HL-60 (cell line): ENCODE results near the gene CSRP3.

Experiments used
- GABPA ChIP-seq: IDR thresholded peaks from 2 replicates; pipeline ENCODE4 v1.6.1; 2012; ENCODE audit warnings: low read depth
- POLR2AphosphoS5 ChIP-seq: IDR thresholded peaks from 2 replicates; pipeline ENCODE4 v1.6.1; 2012; ENCODE audit warnings: low read depth
- SPI1 ChIP-seq: IDR thresholded peaks from 2 replicates; pipeline ENCODE4 v1.6.1; 2012; ENCODE audit warnings: low read depth, mild to moderate bottlenecking, borderline replicate concordance
- TF ChIP-seq, protein P1 (sequence below): IDR thresholded peaks from one replicate; pipeline ENCODE4 v1.5.1; 2011; ENCODE audit warnings: low read length, control low read depth, inconsistent platforms; ENCODE audit not compliant: insufficient read depth
- TF ChIP-seq, protein P2 (sequence below): IDR thresholded peaks from 2 replicates; pipeline ENCODE4 v1.6.1; 2012; ENCODE audit warnings: low read depth; ENCODE audit not compliant: insufficient replicate concordance

DNA sequence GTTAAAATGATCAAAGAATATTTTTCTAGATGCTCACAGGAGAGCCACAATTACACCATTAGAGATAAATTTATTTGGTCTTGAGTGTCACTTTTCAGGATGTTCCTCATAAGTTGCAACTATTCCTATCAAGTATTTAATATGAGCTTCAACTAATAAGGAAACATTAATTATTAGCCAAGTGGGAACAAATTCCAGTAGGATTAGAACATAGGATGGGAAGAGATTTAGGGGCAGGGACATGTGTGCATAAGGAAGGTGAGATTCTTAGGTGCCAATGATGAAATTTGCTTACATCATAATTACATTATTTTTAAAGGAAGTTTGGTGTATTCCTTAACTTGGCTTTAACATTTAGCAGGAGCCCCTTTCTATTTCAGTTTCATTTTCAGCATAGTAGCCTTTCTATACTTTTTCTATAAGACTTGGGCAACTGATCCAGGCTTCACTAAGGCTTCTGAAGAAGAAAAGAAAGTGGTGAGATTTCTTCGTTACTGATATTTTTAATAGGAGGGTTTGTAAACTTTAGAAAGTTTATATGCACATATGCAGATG is 38.8 kb downstream of the CSRP3 start:
- TF ChIP-seq, protein P1, sequence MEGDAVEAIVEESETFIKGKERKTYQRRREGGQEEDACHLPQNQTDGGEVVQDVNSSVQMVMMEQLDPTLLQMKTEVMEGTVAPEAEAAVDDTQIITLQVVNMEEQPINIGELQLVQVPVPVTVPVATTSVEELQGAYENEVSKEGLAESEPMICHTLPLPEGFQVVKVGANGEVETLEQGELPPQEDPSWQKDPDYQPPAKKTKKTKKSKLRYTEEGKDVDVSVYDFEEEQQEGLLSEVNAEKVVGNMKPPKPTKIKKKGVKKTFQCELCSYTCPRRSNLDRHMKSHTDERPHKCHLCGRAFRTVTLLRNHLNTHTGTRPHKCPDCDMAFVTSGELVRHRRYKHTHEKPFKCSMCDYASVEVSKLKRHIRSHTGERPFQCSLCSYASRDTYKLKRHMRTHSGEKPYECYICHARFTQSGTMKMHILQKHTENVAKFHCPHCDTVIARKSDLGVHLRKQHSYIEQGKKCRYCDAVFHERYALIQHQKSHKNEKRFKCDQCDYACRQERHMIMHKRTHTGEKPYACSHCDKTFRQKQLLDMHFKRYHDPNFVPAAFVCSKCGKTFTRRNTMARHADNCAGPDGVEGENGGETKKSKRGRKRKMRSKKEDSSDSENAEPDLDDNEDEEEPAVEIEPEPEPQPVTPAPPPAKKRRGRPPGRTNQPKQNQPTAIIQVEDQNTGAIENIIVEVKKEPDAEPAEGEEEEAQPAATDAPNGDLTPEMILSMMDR, result no peak
- no peak for TF ChIP-seq GABPA
- TF ChIP-seq POLR2AphosphoS5, result no peak
- TF ChIP-seq, protein P2, sequence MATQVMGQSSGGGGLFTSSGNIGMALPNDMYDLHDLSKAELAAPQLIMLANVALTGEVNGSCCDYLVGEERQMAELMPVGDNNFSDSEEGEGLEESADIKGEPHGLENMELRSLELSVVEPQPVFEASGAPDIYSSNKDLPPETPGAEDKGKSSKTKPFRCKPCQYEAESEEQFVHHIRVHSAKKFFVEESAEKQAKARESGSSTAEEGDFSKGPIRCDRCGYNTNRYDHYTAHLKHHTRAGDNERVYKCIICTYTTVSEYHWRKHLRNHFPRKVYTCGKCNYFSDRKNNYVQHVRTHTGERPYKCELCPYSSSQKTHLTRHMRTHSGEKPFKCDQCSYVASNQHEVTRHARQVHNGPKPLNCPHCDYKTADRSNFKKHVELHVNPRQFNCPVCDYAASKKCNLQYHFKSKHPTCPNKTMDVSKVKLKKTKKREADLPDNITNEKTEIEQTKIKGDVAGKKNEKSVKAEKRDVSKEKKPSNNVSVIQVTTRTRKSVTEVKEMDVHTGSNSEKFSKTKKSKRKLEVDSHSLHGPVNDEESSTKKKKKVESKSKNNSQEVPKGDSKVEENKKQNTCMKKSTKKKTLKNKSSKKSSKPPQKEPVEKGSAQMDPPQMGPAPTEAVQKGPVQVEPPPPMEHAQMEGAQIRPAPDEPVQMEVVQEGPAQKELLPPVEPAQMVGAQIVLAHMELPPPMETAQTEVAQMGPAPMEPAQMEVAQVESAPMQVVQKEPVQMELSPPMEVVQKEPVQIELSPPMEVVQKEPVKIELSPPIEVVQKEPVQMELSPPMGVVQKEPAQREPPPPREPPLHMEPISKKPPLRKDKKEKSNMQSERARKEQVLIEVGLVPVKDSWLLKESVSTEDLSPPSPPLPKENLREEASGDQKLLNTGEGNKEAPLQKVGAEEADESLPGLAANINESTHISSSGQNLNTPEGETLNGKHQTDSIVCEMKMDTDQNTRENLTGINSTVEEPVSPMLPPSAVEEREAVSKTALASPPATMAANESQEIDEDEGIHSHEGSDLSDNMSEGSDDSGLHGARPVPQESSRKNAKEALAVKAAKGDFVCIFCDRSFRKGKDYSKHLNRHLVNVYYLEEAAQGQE, result no peak
- TF ChIP-seq SPI1, result no peak
